MCF 10A (cell line): Measurements from ENCODE around the gene RBP5. TPM values are rescaled to one million over a fixed set of nuclear protein-coding genes. Genes with fewer than 3 reads are reported as not detected.

Source experiments
- BruUV-seq: library from RNA; stranded (reverse); fragments of 400-500 nt; replicated peaks from 2 replicates; lab custom pipeline; 2021; lab: Mats Ljungman, UMichigan
- CTCF ChIA-PET: fragments of 300-600 bp; sonication (Branson Sonifier 250); formaldehyde crosslinking; extraction: SDS; loops from one replicate; lab custom pipeline; 2021; ENCODE audit warnings: antibody characterized with exemption, inconsistent platforms; lab: Yijun Ruan, JAX
- POLR2A ChIA-PET: fragments of 300-600, 350-650 bp; sonication (Branson Sonifier 250); formaldehyde crosslinking; extraction: SDS; loops from one replicate; lab custom pipeline; 2020; ENCODE audit warnings: antibody characterized with exemption, inconsistent platforms; lab: Yijun Ruan, JAX
- DNase-seq: peaks from one replicate; pipeline ENCODE4 v3.0.0-alpha.2; 2018; ENCODE audit not compliant: unreplicated experiment
- H3K27ac Mint-ChIP-seq: one replicate; pipeline ENCODE4 v1.8.0; 2022; ENCODE audit warnings: mild to moderate bottlenecking, low read depth, mixed read lengths; ENCODE audit not compliant: unreplicated experiment
- H3K27me3 Mint-ChIP-seq: one replicate; pipeline ENCODE4 v1.8.0; 2022; ENCODE audit warnings: mixed read lengths; ENCODE audit not compliant: insufficient read depth, unreplicated experiment
- H3K36me3 Mint-ChIP-seq: one replicate; pipeline ENCODE4 v1.8.0; 2022; ENCODE audit warnings: mild to moderate bottlenecking, moderate library complexity, mixed read lengths; ENCODE audit not compliant: insufficient read depth, unreplicated experiment
- H3K4me1 Mint-ChIP-seq: one replicate; pipeline ENCODE4 v1.8.0; 2022; ENCODE audit warnings: mixed read lengths; ENCODE audit not compliant: insufficient read depth, unreplicated experiment
- H3K4me3 Mint-ChIP-seq: one replicate; pipeline ENCODE4 v1.8.0; 2022; ENCODE audit warnings: mild to moderate bottlenecking, moderate library complexity, mixed read lengths; ENCODE audit not compliant: unreplicated experiment
- H3K9me3 Mint-ChIP-seq: one replicate; pipeline ENCODE4 v1.8.0; 2022; ENCODE audit warnings: mixed read lengths; ENCODE audit not compliant: unreplicated experiment
- intact Hi-C: fragments of 100-400 bp; cut with micrococcal nuclease; formaldehyde crosslinking; loops from 2 replicates; pipeline ENCODE4 v1.14.1; 2022
- total RNA-seq: library from RNA; stranded (reverse); gene quantifications from 2 replicates; pipeline ENCODE4 v1.2.3, GENCODE V29; 2022
- TF ChIP-seq, protein P1 (sequence below): fragments of 200-600 bp; IDR thresholded peaks from one replicate; pipeline ENCODE4 v1.8.0; 2022; ENCODE audit warnings: antibody characterized with exemption, mild to moderate bottlenecking; ENCODE audit not compliant: unreplicated experiment

The RBP5 gene
- total RNA-seq, 1 experiment from 2014 or later: not detected

DNA sequence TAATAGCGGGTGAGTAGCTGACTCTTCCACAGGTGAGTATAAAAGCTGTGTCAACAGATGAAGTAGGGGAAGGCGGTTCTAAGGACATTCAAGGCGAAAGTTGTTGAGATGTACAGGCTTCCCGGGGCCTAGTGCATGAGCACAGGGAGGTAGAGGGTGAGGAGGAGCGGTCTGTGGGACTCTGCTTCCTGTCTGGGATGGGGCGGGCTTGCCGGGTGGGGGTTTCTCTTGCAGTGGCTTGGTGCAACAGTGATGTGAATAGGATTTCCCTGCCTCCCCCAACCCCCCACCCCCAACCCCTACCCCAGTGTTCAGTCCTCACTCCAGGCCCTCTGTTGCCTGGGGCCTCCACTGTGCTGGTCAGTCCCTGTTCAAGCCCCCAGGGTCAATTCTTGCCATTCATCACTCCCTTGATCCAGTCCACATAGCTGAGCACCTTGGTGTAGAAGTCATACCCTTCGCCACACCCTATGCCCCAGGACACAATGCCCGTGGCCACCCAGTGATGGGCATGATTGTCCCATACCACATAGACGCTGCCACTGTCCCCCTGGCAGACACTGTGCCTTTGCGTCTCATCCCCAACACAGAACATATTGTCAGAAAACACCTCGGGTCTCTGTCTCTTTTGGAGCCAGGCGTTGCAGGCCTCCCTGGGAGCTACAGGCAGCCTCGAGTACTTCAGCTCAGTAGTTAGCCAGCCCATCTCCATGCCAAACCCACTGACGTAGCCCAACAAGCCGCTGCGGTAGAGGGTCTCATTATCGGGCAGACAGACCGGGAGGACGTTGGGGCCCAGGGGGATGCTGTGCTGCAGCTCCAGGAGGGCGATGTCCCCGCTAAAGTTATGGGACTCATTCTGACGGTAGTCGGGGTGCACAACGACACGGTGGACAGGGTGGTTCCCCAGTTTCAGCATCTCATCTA lies 32.4 kb downstream of the RBP5 start:
- H3K36me3 Mint-ChIP-seq: peaks cover 53% of the 10 kb centered on the region
- TF ChIP-seq, protein P1, sequence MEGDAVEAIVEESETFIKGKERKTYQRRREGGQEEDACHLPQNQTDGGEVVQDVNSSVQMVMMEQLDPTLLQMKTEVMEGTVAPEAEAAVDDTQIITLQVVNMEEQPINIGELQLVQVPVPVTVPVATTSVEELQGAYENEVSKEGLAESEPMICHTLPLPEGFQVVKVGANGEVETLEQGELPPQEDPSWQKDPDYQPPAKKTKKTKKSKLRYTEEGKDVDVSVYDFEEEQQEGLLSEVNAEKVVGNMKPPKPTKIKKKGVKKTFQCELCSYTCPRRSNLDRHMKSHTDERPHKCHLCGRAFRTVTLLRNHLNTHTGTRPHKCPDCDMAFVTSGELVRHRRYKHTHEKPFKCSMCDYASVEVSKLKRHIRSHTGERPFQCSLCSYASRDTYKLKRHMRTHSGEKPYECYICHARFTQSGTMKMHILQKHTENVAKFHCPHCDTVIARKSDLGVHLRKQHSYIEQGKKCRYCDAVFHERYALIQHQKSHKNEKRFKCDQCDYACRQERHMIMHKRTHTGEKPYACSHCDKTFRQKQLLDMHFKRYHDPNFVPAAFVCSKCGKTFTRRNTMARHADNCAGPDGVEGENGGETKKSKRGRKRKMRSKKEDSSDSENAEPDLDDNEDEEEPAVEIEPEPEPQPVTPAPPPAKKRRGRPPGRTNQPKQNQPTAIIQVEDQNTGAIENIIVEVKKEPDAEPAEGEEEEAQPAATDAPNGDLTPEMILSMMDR: no peak
- peaks cover 17% of the 10 kb centered on the region for H3K4me1 Mint-ChIP-seq
- H3K9me3 Mint-ChIP-seq: no peaks in the 10 kb centered on the region
- no TSS peak for BruUV-seq
- ChIA-PET CTCF (interaction anchor here (0.6 to 10.6 kb wide), 9 partner anchors 10 to 387 kb away, joined by 3 to 116 read pairs (median 5); partner anchors contain the start of gene C1S), POLR2A (interaction anchor here (1.0 to 9.4 kb wide), 5 partner anchors 12 to 153 kb away, joined by 3 to 96 read pairs (median 3); partner anchors contain the start of genes C12orf57, C1RL, C1S and RNU7-1)
- H3K27me3 Mint-ChIP-seq: no peaks in the 10 kb centered on the region
- intact Hi-C loops: no loop called here
- no peak for DNase-seq
- no peak overlapping the region for H3K4me3 Mint-ChIP-seq
- H3K27ac Mint-ChIP-seq: no peak overlapping the region

DNA sequence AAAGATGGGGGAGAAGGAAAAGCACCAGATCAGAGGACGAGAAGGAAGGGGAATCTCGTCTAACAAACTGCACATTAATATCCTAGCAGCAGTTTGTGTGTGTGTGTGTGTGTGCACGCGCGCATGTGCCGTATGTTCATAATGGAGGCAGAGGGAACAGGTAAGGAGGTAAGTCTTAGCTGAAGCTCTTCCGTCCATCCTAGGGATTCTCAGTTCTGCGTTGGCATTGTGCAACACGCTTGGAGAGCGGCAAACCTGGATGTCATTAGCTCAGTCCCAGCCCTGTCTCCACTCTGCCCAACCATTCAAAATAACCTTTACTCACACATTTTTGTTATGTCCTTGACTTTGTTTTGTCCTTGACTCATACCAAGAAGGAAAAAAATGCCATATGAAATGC lies 34.8 kb downstream of the RBP5 start:
- intact Hi-C loops: loop anchor here (5.0 kb wide), 1 partner anchor 122 kb away; the partner anchor contains the start of genes EMG1 and PHB2
- Mint-ChIP-seq H3K27ac (no peak overlapping the region), H3K27me3 (no peaks in the 10 kb centered on the region), H3K9me3 (no peaks in the 10 kb centered on the region), H3K4me1 (peaks cover 26% of the 10 kb centered on the region), H3K36me3 (peaks cover 48% of the 10 kb centered on the region), H3K4me3 (no peak overlapping the region)
- peak; percentile 27 for DNase-seq
- TF ChIP-seq, protein P1: no peak
- ChIA-PET POLR2A (interaction anchor here (0.7 to 9.4 kb wide), 9 partner anchors 11 to 149 kb away, joined by 3 to 96 read pairs (median 11); partner anchors contain the start of genes C1RL and C1S), CTCF (interaction anchor here (0.5 to 10.6 kb wide), 9 partner anchors 11 to 80 kb away, joined by 3 to 116 read pairs (median 7); partner anchors contain the start of genes C1RL and C1S)
- no TSS peak for BruUV-seq

DNA sequence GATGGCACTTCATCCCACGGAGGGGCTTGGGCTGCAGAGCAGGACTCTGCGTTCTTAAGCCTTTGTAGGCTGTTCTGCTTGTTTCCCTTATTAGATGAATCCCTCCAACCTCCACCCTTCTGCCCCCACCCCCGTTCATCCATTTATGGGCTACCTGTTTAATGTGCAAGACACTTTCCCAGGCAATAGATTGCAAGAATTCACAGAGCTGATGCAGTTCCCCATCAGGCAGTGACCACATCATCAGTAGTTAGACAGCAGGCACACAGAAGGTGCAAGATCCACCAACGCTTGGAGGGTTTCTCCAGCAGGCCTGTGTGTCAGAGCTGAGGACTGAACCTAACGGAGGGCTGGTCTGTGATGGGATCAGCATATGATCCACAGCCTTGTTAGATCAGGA lies 35.2 kb downstream of the RBP5 start:
- intact Hi-C loops: loop anchor here (5.0 kb wide), 1 partner anchor 121 kb away; the partner anchor contains the start of genes EMG1 and PHB2
- POLR2A ChIA-PET: interaction anchor here (0.7 to 9.4 kb wide), 10 partner anchors 11 to 149 kb away, joined by 3 to 96 read pairs (median 8); partner anchors contain the start of genes C1RL and C1S
- Mint-ChIP-seq H3K4me1 (peaks cover 26% of the 10 kb centered on the region), H3K36me3 (peaks cover 48% of the 10 kb centered on the region), H3K27ac (no peak overlapping the region), H3K27me3 (no peaks in the 10 kb centered on the region), H3K9me3 (no peaks in the 10 kb centered on the region), H3K4me3 (no peak overlapping the region)
- CTCF ChIA-PET: interaction anchor here (0.5 to 10.6 kb wide), 14 partner anchors 12 to 79 kb away, joined by 3 to 116 read pairs (median 6); partner anchors contain the start of genes C1RL and C1S
- no TSS peak for BruUV-seq
- no peak for DNase-seq
- TF ChIP-seq, protein P1: no peak
